HL-60 (cell line): Measurements from ENCODE around the gene ATP4A.

ENCODE experiments used
- CTCF ChIP-seq: IDR thresholded peaks from one replicate; pipeline ENCODE4 v1.5.1; 2011; ENCODE audit warnings: low read length, control low read depth, inconsistent platforms; ENCODE audit not compliant: insufficient read depth
- SPI1 ChIP-seq: IDR thresholded peaks from 2 replicates; pipeline ENCODE4 v1.6.1; 2012; ENCODE audit warnings: low read depth, mild to moderate bottlenecking, borderline replicate concordance

GRCh38 chr19:35601971-35602370, 38.5 kb upstream of the ATP4A start:
- TF ChIP-seq SPI1: no peak
- no peak for TF ChIP-seq CTCF
